GM23248 (cell line): ENCODE data around the gene TRAM2. TPM values are rescaled to one million over a fixed set of nuclear protein-coding genes. Genes with fewer than 3 reads are reported as not detected.

Source experiments
- DNase-seq: peaks from one replicate; pipeline ENCODE4 v3.0.0-alpha.2; 2015
- H2AFZ ChIP-seq: fragments of 200-600 bp; sonication (generic); 2 replicates; pipeline ENCODE4 v1.6.1; 2016; ENCODE audit warnings: antibody characterized with exemption
- H3F3A ChIP-seq: fragments of 200-600 bp; sonication (generic); 2 replicates; pipeline ENCODE4 v1.6.1; 2016; ENCODE audit warnings: mild to moderate bottlenecking, antibody characterized with exemption, mixed run types; ENCODE audit not compliant: insufficient read depth
- H3K27ac ChIP-seq: fragments of 200-600 bp; sonication (generic); 2 replicates; pipeline ENCODE4 v1.5.1; 2016; ENCODE audit warnings: mild to moderate bottlenecking
- H3K27me3 ChIP-seq: fragments of 200-600 bp; sonication (generic); replicated peaks from 2 replicates; pipeline ENCODE4 v1.6.1; 2016; ENCODE audit warnings: mild to moderate bottlenecking; ENCODE audit not compliant: insufficient read depth
- H3K36me3 ChIP-seq: fragments of 200-600 bp; sonication (generic); 2 replicates; pipeline ENCODE4 v1.6.1; 2016; ENCODE audit warnings: low read depth, mild to moderate bottlenecking
- H3K4me1 ChIP-seq: fragments of 200-600 bp; sonication (generic); 2 replicates; pipeline ENCODE4 v1.6.1; 2016; ENCODE audit warnings: mild to moderate bottlenecking; ENCODE audit not compliant: insufficient read depth
- H3K4me2 ChIP-seq: fragments of 200-600 bp; sonication (generic); one replicate; pipeline ENCODE4 v1.6.1; 2016; ENCODE audit warnings: mild to moderate bottlenecking; ENCODE audit not compliant: unreplicated experiment
- H3K4me3 ChIP-seq: fragments of 200-600 bp; sonication (generic); 2 replicates; pipeline ENCODE4 v1.5.1; 2016; ENCODE audit warnings: mild to moderate bottlenecking
- H3K79me2 ChIP-seq: fragments of 200-600 bp; sonication (generic); 2 replicates; pipeline ENCODE4 v1.6.1; 2016; ENCODE audit warnings: mild to moderate bottlenecking; ENCODE audit not compliant: insufficient read depth
- H3K9ac ChIP-seq: fragments of 200-600 bp; sonication (generic); 2 replicates; pipeline ENCODE4 v1.6.1; 2016; ENCODE audit warnings: mild to moderate bottlenecking
- H3K9me2 ChIP-seq: fragments of 200-600 bp; sonication (generic); 2 replicates; pipeline ENCODE4 v1.6.1; 2016; ENCODE audit warnings: mixed run types, mild to moderate bottlenecking, moderate library complexity; ENCODE audit not compliant: insufficient read depth
- H3K9me3 ChIP-seq: fragments of 200-600 bp; sonication (generic); one replicate; pipeline ENCODE4 v1.6.1; 2017; ENCODE audit warnings: low read depth
- H4K20me1 ChIP-seq: fragments of 200-600 bp; sonication (generic); 2 replicates; pipeline ENCODE4 v1.6.0; 2016; ENCODE audit not compliant: insufficient read depth
- EZH2 ChIP-seq: fragments of 200-600 bp; sonication (generic); IDR thresholded peaks from 2 replicates; pipeline ENCODE4 v1.6.1; 2018; ENCODE audit warnings: antibody characterized with exemption, mild to moderate bottlenecking; ENCODE audit not compliant: insufficient read depth, poor library complexity, severe bottlenecking
- EZH2phosphoT487 ChIP-seq: fragments of 200-600 bp; sonication (generic); IDR thresholded peaks from 2 replicates; pipeline ENCODE4 v1.6.1; 2018; ENCODE audit warnings: antibody characterized with exemption, moderate library complexity, mild to moderate bottlenecking, low read depth; ENCODE audit not compliant: insufficient read depth
- WGBS, 2 experiments: methylation state at CpG; one replicate each; pipeline ENCODE4 v1.1.6; 2015 to 2017; ENCODE audit warnings: low lambda C conversion rate in 2 of 2, low coverage in 1 of 2; ENCODE audit errors: missing lambda C conversion rate in 2 of 2; 5-methylcytosine and 5-hydroxymethylcytosine counted together
- in situ Hi-C: fragments of 300-500 bp; cut with MboI; formaldehyde crosslinking; loops from 2 replicates; pipeline ENCODE4 v1.15.0; 2020
- polyA plus RNA-seq: library from polyadenylated mRNA; unstranded; fragments of >200 nt; fragmentation: Nextera tagmentation; extraction: Ambion mirVana; gene quantifications from 2 replicates; pipeline ENCODE4 v1.2.1, GENCODE V29; 2016
- total RNA-seq: library from RNA; depleted of rRNA; stranded (reverse); fragments of >200 nt; shearing (Covaris generic); gene quantifications from 2 replicates; pipeline ENCODE4 v1.2.3, GENCODE V29; 2014

Gene TRAM2
- total and polyA plus RNA-seq, 2 experiments from 2014 or later = 141 to 174 TPM

GRCh38 chr6:52535711-52536423 lies 41.0 kb downstream of the TRAM2 start:
- peak overlapping the region; percentile 87 for H3K27ac ChIP-seq

GRCh38 chr6:52534966-52535390 lies 41.9 kb downstream of the TRAM2 start:
- Histone ChIP-seq H3K9ac (no peak overlapping the region), H3K27ac (peak overlapping the region; percentile 24; the same call in 1 of the 2 replicates), H3K9me3 (no peaks in the 10 kb centered on the region), H3K79me2 (peaks cover 87% of the 10 kb centered on the region), H3K9me2 (no peaks in the 10 kb centered on the region), H3K4me3 (no peak overlapping the region), H3K36me3 (peaks cover 15% of the 10 kb centered on the region), H2AFZ (no peak overlapping the region), H4K20me1 (no peaks in the 10 kb centered on the region), H3F3A (peaks cover 92% of the 10 kb centered on the region), H3K4me1 (peaks cover 78% of the 10 kb centered on the region), H3K27me3 (no peaks in the 10 kb centered on the region), H3K4me2 (no peak overlapping the region)
- no peak for DNase-seq
- no peak for TF ChIP-seq EZH2phosphoT487
- no peak for TF ChIP-seq EZH2
- in situ Hi-C loops = no loop called here
- 96 to 97% methylated on average over 3 of the region's 3 CpGs for WGBS, 2 experiments

More at GRCh38 chr6:52535711-52536423, 41.0 kb downstream of the TRAM2 start:
- no peak overlapping the region for H3K4me3 ChIP-seq
- H2AFZ ChIP-seq = no peak overlapping the region
- H3K4me2 ChIP-seq = no peak overlapping the region
- 74 to 82% methylated on average over 5 of the region's 5 CpGs for WGBS, 2 experiments
- in situ Hi-C loops = no loop called here
- H3K27me3 ChIP-seq = no peaks in the 10 kb centered on the region
- no peak overlapping the region for H3K9ac ChIP-seq
- H3K9me3 ChIP-seq = no peaks in the 10 kb centered on the region
- no peak for DNase-seq
- TF ChIP-seq EZH2 = no peak
- H3K79me2 ChIP-seq = peaks cover 86% of the 10 kb centered on the region
- H3K4me1 ChIP-seq = peaks cover 87% of the 10 kb centered on the region
- H4K20me1 ChIP-seq = no peaks in the 10 kb centered on the region
- H3K9me2 ChIP-seq = no peaks in the 10 kb centered on the region
- peaks cover 92% of the 10 kb centered on the region for H3F3A ChIP-seq
- H3K36me3 ChIP-seq = peaks cover 8% of the 10 kb centered on the region; the same call in 1 of the 2 replicates

- WGBS, 2 experiments = 96 to 97% methylated on average over 5 of the region's 5 CpGs
- peaks cover 72% of the 10 kb centered on the region for H3K4me1 ChIP-seq
Measured at GRCh38 chr6:52534363-52534762, 42.5 kb downstream of the TRAM2 start.

GRCh38 chr6:52533491-52533890 lies 43.4 kb downstream of the TRAM2 start:
- TF ChIP-seq EZH2 (no peak), EZH2phosphoT487 (no peak)
- Histone ChIP-seq H3K27ac (peak overlapping the region; percentile 40), H3K4me1 (peaks cover 64% of the 10 kb centered on the region), H3K79me2 (peaks cover 100% of the 10 kb centered on the region), H3K4me2 (peak overlapping the region; percentile 16), H3K9ac (no peak overlapping the region), H3K9me3 (no peaks in the 10 kb centered on the region), H3K27me3 (no peaks in the 10 kb centered on the region), H3K36me3 (peaks cover 25% of the 10 kb centered on the region), H4K20me1 (no peaks in the 10 kb centered on the region), H2AFZ (no peak overlapping the region), H3K4me3 (no peak overlapping the region), H3F3A (peaks cover 87% of the 10 kb centered on the region), H3K9me2 (no peaks in the 10 kb centered on the region)
- in situ Hi-C loops = no loop called here
- 80 to 88% methylated on average over 2 of the region's 2 CpGs for WGBS, 2 experiments
- DNase-seq = peak; percentile 4

More at GRCh38 chr6:52534363-52534762, 42.5 kb downstream of the TRAM2 start:
- in situ Hi-C loops = no loop called here
- Histone ChIP-seq H4K20me1 (no peaks in the 10 kb centered on the region), H2AFZ (no peak overlapping the region), H3K9me3 (no peaks in the 10 kb centered on the region), H3K9ac (no peak overlapping the region), H3K27ac (peak overlapping the region; percentile 24; the same call in 1 of the 2 replicates), H3K4me3 (no peak overlapping the region), H3F3A (peaks cover 92% of the 10 kb centered on the region), H3K9me2 (no peaks in the 10 kb centered on the region), H3K27me3 (no peaks in the 10 kb centered on the region), H3K79me2 (peaks cover 92% of the 10 kb centered on the region), H3K4me2 (no peak overlapping the region), H3K36me3 (peaks cover 21% of the 10 kb centered on the region)
- no peak for DNase-seq
- TF ChIP-seq EZH2phosphoT487 (no peak), EZH2 (no peak)
